ENCODE results near the gene UCK2. TPM values are rescaled to one million over a fixed set of nuclear protein-coding genes. Genes with fewer than 3 reads are reported as not detected.

Gene UCK2
- total and polyA plus RNA-seq, 4 donors, result 9.6 to 22.0 (median 14.1) TPM

- no peak overlapping the region for H3K4me3 ChIP-seq
- no peaks in the 10 kb centered on the region for H3K9me3 ChIP-seq (ENCODE audit: control insufficient read depth in 4 of 4, insufficient read depth in 3 of 4, low read length in 3 of 4)
- ATAC-seq (ENCODE audit: insufficient read depth, low FRiP score), result no peak
- no peak overlapping the region for H3K27ac ChIP-seq (ENCODE audit: low read depth in 1 of 2, low read length in 1 of 2)
- H3K27me3 ChIP-seq (ENCODE audit: control insufficient read depth in 3 of 3, insufficient read depth in 3 of 3, low read length in 2 of 3), result no peaks in the 10 kb centered on the region
- WGBS, 2 donors, result 92 to 93% methylated on average over 3 of the region's 3 CpGs
- no peak for TF ChIP-seq CTCF (IDR thresholded peaks at IDR 0.05; ENCODE audit: control extremely low read depth, extremely low read depth)
- peaks cover 0 to 13% (median 0%) of the 10 kb centered on the region in 5 donors for H3K4me1 ChIP-seq (ENCODE audit: control insufficient read depth in 5 of 5, insufficient read depth in 5 of 5, low read length in 5 of 5)
- DNase-seq, result no peak
- H3K9ac ChIP-seq (ENCODE audit: insufficient read depth in 1 of 2, low read length in 2 of 2), result no peak overlapping the region
- no peaks in the 10 kb centered on the region for H3K36me3 ChIP-seq (ENCODE audit: control insufficient read depth in 4 of 4, insufficient read depth in 4 of 4, low read length in 4 of 4)
Measured at GRCh38 chr1:165834881-165835280, 7.5 kb downstream of the UCK2 start.

- Histone ChIP-seq H3K9ac (ENCODE audit: insufficient read depth in 1 of 2, low read length in 2 of 2) (no peak overlapping the region), H3K27me3 (ENCODE audit: control insufficient read depth in 3 of 3, insufficient read depth in 3 of 3, low read length in 2 of 3) (no peaks in the 10 kb centered on the region), H3K36me3 (ENCODE audit: control insufficient read depth in 4 of 4, insufficient read depth in 4 of 4, low read length in 4 of 4) (no peaks in the 10 kb centered on the region), H3K9me3 (ENCODE audit: control insufficient read depth in 4 of 4, insufficient read depth in 3 of 4, low read length in 3 of 4) (no peaks in the 10 kb centered on the region), H3K4me1 (ENCODE audit: control insufficient read depth in 5 of 5, insufficient read depth in 5 of 5, low read length in 5 of 5) (peaks cover 0 to 16% (median under 1%) of the 10 kb centered on the region in 5 donors), H3K4me3 (no peak overlapping the region), H3K27ac (ENCODE audit: low read depth in 1 of 2, low read length in 1 of 2) (no peak overlapping the region)
- ATAC-seq (ENCODE audit: insufficient read depth, low FRiP score) (peak; percentile 37), DNase-seq (no peak)
- WGBS, 2 donors, result 42 to 45% methylated on average over 6 of the region's 6 CpGs
- no peak for TF ChIP-seq CTCF (IDR thresholded peaks at IDR 0.05; ENCODE audit: control extremely low read depth, extremely low read depth)
Measured at GRCh38 chr1:165836664-165837482, 9.5 kb downstream of the UCK2 start.

GRCh38 chr1:165837838-165838364, 10.5 kb downstream of the UCK2 start:
- no peak overlapping the region for H3K4me3 ChIP-seq
- no peak overlapping the region for H3K27ac ChIP-seq (ENCODE audit: low read depth in 1 of 2, low read length in 1 of 2)
- no peak overlapping the region for H3K9ac ChIP-seq (ENCODE audit: insufficient read depth in 1 of 2, low read length in 2 of 2)
- DNase-seq (peak in 1 of 3 donors; percentile 21), ATAC-seq (ENCODE audit: insufficient read depth, low FRiP score) (no peak)
- no peaks in the 10 kb centered on the region for H3K36me3 ChIP-seq (ENCODE audit: control insufficient read depth in 4 of 4, insufficient read depth in 4 of 4, low read length in 4 of 4)
- peaks cover 0 to 24% (median 11%) of the 10 kb centered on the region in 5 donors for H3K4me1 ChIP-seq (ENCODE audit: control insufficient read depth in 5 of 5, insufficient read depth in 5 of 5, low read length in 5 of 5)
- WGBS, 2 donors, result 56 to 78% methylated on average over 6 of the region's 6 CpGs
- no peaks in the 10 kb centered on the region for H3K9me3 ChIP-seq (ENCODE audit: control insufficient read depth in 4 of 4, insufficient read depth in 3 of 4, low read length in 3 of 4)
- no peak for TF ChIP-seq CTCF (IDR thresholded peaks at IDR 0.05; ENCODE audit: control extremely low read depth, extremely low read depth)
- H3K27me3 ChIP-seq (ENCODE audit: control insufficient read depth in 3 of 3, insufficient read depth in 3 of 3, low read length in 2 of 3), result no peaks in the 10 kb centered on the region

All from lung (tissue), 12 donors.